HG03060 (cell line): ENCODE results near the gene RALGPS1.

Source experiments
- ATAC-seq: cut with Tn5 transposase; IDR thresholded peaks from one replicate; pipeline ENCODE4 v1.9.1; 2021; ENCODE audit warnings: low read depth, moderate number of reproducible peaks; ENCODE audit not compliant: unreplicated experiment

Gene RALGPS1

GRCh38 chr9:126953041-126953809, 38.6 kb downstream of the RALGPS1 start:
- ATAC-seq, result no peak

GRCh38 chr9:126955811-126956210, 41.2 kb downstream of the RALGPS1 start:
- no peak for ATAC-seq

GRCh38 chr9:126956917-126957686, 42.5 kb downstream of the RALGPS1 start:
- no peak for ATAC-seq

- no peak for ATAC-seq
These were observed 43.1 kb downstream of the RALGPS1 start for GRCh38 chr9:126957687-126958053.

GRCh38 chr9:126959336-126959735, 44.8 kb downstream of the RALGPS1 start:
- no peak for ATAC-seq

GRCh38 chr9:126959917-126960316, 45.3 kb downstream of the RALGPS1 start:
- ATAC-seq, result no peak

- ATAC-seq, result no peak
These were observed 47.8 kb downstream of the RALGPS1 start for GRCh38 chr9:126962336-126962735.

GRCh38 chr9:126965077-126965476, 50.5 kb downstream of the RALGPS1 start:
- no peak for ATAC-seq

- no peak for ATAC-seq
These were observed 51.2 kb downstream of the RALGPS1 start for GRCh38 chr9:126965541-126966428.

GRCh38 chr9:126971261-126971660, 56.7 kb downstream of the RALGPS1 start:
- ATAC-seq, result no peak

- no peak for ATAC-seq
These were observed 59.3 kb downstream of the RALGPS1 start for GRCh38 chr9:126973651-126974529.

GRCh38 chr9:126974594-126974993, 60.0 kb downstream of the RALGPS1 start:
- ATAC-seq, result no peak

GRCh38 chr9:126975327-126976220, 61.0 kb downstream of the RALGPS1 start:
- no peak for ATAC-seq

- ATAC-seq, result no peak
These were observed 64.9 kb downstream of the RALGPS1 start for GRCh38 chr9:126979461-126979860.

- ATAC-seq, result no peak
These were observed 65.6 kb downstream of the RALGPS1 start for GRCh38 chr9:126980231-126980630.

GRCh38 chr9:126981218-126981617, 66.6 kb downstream of the RALGPS1 start:
- ATAC-seq, result no peak

GRCh38 chr9:126982215-126983002, 67.8 kb downstream of the RALGPS1 start:
- ATAC-seq, result no peak

- ATAC-seq, result no peak
These were observed 69.2 kb downstream of the RALGPS1 start for GRCh38 chr9:126983767-126984166.
